ENCODE measurements around the gene VAV2.

VAV2 gene

DNA sequence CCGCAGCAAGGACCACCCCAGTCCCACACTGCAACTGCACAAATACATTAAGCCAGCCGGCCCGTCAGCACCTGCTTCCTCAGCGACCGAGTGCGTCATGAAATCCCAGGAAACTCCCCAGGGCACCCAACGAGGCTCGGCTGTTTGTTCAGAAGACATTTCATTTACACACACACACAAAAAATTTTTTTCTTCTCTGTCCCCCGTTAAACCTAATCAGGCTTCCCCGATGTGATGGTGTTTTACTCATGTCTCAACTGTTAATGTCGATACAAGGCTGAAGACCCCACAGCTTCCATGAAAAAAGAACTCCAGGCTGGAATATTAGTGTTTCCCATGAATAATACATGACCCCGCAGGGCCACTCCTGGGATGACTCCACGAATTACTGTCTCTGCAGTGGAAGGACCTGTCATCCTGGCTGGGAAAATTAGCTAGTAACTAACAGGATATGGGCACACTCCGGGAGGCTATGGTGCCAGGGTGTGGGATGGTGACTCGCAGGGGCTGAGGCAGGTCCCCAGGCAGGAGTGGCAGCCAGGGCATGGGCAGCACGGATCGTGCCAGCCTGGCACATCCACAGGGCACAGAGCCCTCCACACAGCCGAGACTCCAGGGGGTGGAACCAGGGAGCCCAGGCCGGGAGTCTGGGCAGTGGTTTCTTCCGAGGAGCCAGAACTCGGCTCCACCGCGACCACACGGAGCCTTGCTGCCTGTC is 102.4 kb downstream of the VAV2 start:
- DNase-seq (ENCODE audit: low read depth): no peak

- DNase-seq (ENCODE audit: low read depth): no peak
Measured at GRCh38 chr9:133888809-133889491, 103.2 kb downstream of the VAV2 start.

DNA sequence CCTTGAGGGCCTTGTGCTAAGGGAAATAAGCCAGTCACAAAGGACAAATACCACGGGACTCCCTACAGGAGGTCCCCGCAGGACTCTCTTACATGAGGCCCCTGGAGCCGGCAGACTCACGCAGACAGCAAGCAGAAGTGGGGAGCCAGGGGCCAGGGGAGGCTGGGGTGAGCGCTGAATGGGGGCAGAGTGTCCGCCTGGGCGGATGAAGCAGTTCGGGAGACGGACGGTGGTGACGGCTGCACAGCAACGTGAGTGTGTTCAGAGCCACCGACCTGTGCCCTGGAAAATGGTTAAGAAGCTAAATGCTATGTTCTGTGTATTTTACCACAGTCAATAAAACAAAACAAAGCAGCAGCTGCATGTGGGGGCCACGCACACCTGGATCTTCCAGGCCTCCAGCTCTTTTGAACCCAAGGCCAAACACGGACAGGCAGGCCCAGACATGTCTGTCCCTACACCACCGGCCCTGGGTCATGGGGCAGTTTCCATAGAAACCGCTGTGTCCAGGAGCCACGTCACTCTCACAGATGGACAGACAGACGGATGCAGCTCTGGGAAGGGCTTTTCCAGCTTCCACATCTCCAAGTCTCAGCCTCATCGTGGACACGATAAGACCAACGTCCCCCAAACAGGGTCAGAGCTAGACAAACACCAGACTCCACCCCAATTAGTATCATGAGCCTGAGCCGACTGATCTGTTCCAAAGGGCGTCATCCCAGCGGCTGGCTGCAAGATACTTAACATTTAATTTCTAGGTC is 103.9 kb downstream of the VAV2 start:
- no peak for DNase-seq (ENCODE audit: low read depth)

GRCh38 chr9:133887540-133888047 is 104.5 kb downstream of the VAV2 start:
- no peak for DNase-seq (ENCODE audit: low read depth)

GRCh38 chr9:133886563-133887501 is 105.3 kb downstream of the VAV2 start:
- DNase-seq (ENCODE audit: low read depth): no peak

- DNase-seq (ENCODE audit: low read depth): no peak
Measured at GRCh38 chr9:133884907-133885744, 107.0 kb downstream of the VAV2 start.

- no peak for DNase-seq (ENCODE audit: low read depth)
Measured at GRCh38 chr9:133882849-133883755, 109.0 kb downstream of the VAV2 start.

DNA sequence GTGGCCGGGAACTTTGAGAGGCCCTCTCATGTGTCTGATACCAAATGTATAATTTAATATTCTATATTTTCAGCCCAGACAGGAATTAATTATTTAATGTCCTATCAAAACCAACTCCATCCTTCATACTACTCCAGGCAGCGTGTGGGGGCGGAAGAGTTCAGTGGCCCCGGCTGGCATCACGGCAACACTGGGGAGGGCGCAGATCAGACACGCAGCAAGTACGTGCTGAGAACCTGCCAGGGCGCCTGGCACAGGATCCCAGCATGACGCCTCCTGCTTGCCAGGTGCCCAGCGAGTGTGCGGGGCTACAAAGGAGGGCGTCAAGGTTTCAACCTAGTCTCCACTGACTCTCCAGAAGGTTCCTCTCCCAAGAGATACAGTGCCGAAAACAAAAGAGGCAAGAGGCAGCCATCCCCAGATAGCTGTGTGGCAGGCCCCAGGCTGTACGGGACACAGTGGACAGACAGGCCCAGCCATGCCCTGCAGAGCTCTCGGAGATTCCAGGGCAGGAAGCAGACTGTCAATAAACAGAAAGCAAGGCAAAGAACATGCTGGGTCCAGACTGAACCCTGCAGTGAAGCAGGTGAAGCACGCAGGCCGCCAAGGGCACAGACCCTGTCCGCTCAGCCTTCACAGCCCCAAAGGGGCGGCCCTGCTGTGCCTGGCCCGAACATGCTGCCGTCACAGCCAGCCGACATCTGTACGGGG is 110.3 kb downstream of the VAV2 start:
- DNase-seq (ENCODE audit: low read depth): no peak

DNA sequence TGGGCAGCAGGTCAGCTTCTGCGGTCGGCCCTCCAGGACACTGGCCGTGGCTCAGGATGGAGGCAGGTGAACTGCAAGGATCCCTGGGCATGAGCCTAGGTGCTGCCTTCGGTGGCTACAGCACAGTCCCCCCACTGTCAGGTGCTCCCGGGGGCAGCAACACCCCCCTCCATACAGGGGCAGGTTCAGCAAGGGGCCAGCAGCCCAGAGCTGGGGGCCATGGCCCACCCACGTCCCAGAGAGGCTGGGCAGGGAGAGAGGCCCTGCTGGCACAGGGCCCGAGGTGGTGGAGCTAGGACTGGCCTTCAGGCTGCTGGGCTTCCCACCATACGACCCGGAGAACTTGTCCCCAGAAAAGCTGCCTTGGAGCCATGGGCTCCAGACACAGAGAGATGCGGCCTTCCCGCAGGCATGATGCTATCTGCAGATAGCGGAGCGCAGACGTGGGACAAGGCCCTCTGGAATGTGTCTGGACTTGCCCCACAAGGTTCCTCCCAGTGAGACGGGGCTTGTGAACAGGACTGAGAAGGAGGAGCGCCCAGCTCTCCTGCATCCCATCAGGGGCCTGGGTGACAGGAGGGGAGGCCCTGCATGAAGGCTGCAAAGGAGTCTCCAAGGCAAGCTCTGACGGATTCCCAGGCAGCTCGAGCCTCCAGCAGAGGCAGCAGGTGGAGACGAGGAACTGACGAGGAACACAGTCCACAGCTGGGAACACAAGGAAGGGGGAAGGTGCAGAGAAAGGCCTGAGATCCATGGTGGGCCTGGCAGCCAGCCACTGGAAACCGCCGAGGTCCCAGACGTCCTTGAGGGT is 111.1 kb downstream of the VAV2 start:
- no peak for DNase-seq (ENCODE audit: low read depth)

DNA sequence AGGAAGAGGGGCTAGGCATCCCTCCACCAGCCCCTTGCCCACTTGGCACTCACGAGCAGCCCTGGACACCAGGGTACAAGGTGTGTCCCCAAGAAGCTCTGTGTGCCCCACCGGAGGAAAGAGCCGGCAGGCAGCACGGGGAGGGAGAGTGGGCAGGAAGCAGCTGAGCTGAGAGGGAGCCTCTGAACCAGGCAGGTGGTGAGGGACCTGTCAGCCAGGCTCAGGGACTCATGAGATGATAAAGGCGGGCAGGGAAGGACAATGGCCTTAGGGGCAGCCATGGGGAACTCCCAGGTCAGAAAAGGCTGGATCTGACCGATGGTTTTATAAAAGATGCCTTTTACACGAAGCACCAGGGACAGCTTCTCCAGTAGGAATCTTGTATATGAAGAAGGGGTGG is 112.0 kb downstream of the VAV2 start:
- DNase-seq (ENCODE audit: low read depth): no peak

DNA sequence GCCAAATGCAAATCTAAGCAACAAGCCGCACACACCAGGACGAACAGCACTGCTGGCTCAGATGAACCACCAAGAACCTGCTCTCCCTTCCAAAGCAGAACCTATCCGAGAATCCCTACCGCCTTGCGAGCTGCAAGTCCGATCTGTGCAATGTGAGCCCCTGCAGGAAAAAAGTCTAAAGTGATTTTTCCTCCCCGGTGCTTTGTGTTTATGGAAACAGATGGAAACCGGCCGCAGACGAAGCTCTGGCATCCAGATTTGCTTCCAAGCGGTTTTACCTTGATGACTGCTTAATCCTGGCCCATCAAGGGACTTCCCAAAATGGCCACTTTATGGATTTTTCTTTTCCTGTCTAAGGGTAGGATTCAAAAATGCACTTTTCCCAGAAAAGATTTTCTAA is 112.5 kb downstream of the VAV2 start:
- no peak for DNase-seq (ENCODE audit: low read depth)

DNA sequence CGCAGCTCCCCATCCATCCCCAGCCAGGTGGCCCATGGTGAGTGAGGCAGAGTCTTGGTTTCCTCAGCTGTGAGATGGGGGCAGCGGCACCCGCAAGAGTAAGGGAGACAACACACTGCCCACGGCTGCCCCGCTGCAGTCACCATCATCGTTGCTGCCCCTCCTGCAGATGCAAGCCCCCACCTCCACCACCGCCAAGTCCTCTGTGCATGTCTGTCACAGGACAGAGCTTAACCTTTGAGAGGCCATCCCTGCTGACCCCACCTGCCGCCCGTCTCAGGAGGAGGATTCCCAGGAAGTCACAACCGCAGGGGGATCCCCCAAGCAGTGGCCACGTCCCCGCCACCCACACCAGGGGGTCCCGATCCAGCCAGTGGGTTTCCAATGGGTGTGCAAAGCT is 113.7 kb downstream of the VAV2 start:
- DNase-seq (ENCODE audit: low read depth): no peak

DNA sequence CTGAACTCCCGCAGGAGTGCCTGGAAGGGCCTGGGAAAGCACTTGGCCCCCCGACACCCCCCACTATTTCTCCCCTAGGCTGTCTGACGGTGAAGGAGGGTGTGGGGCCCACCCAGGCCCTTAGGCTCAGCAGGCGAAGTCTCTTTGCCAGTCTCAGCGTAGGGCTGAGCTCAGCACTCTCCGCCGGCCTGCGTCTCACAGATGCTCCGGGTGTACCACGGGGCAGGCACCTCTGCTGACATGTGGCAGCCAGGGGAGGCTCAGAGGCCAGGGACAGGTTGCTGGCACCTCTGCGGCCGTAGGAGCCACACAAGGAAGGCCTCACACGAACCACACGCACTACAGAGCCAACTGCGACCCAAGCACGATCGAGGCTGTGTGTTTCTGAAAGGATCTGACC is 114.2 kb downstream of the VAV2 start:
- DNase-seq (ENCODE audit: low read depth): no peak

DNA sequence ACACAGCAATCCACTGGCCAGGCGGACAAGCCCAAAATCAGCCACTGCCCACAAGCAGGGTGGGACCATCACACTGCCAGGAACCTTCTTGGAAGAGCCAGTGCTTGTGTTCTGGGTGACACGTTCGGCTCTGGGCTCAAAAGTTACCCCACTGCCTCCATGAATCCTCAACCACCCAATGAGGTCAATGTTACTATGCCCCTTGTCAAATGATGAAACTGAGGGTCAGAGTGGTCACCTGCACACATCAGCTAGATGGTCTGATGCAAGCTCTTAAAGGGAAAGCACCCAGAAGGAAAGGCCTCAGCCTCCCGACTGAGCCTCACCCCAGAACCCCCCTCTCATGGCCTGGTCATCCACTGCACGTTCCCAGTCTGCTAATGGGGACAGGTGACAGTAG is 114.8 kb downstream of the VAV2 start:
- no peak for DNase-seq (ENCODE audit: low read depth)

GRCh38 chr9:133876836-133877235 is 115.3 kb downstream of the VAV2 start:
- no peak for DNase-seq (ENCODE audit: low read depth)

- DNase-seq (ENCODE audit: low read depth): no peak
Measured at GRCh38 chr9:133876144-133876543, 116.0 kb downstream of the VAV2 start.

DNA sequence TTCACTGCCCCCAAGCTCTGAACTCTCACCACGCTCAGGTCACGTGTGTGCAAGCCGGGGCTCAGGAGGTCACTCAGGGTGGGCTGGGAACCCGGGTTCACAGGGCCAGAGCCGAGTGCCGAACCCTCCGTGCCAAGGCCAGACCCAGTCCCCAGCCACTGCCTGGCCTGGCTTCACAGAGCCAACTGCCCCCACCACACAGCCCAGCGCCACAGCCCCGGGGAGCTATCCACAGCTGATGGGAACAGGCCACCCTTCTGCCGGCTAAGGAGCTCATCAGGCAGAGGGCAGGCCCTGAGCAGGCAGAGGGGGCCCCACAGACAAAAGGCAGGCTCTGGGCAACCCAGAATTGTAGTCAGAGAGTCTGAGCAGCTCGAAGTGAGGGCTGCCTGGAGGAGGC is 117.0 kb downstream of the VAV2 start:
- DNase-seq (ENCODE audit: low read depth): no peak

DNA sequence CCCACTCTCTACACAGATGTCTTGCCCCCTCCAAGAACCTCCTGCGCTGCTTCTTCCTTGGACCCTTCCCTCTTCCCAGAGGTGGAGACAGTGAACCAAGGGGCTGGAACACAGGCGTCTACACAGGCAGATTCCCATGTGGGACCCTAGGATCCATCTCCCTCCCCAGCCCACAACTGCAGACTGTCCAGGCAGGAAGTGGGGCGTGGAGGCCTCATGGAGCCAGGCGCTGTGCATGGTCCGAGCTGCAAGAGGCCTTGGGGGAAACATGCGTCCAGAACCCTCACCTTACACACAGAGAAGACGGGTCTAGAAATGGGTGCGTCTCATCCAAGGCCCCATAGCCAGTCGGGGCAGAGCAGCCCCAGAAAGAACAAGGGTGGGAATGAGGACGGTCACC is 117.5 kb downstream of the VAV2 start:
- DNase-seq (ENCODE audit: low read depth): no peak

All from stimulated activated CD8-positive, alpha-beta memory T cell treated with anti-CD3 and anti-CD28 coated beads, Interleukin-7, amount 100 ng/mL, for 24 hours (primary cell).